GM12872 (cell line): ENCODE measurements around the gene KCNJ5.

ENCODE experiments used
- TF ChIP-seq, protein P1 (sequence below): IDR thresholded peaks from 3 replicates; pipeline ENCODE4 v1.5.1; 2011; ENCODE audit warnings: low read depth, mild to moderate bottlenecking, low read length, moderate library complexity; ENCODE audit not compliant: insufficient read depth

The KCNJ5 gene

DNA sequence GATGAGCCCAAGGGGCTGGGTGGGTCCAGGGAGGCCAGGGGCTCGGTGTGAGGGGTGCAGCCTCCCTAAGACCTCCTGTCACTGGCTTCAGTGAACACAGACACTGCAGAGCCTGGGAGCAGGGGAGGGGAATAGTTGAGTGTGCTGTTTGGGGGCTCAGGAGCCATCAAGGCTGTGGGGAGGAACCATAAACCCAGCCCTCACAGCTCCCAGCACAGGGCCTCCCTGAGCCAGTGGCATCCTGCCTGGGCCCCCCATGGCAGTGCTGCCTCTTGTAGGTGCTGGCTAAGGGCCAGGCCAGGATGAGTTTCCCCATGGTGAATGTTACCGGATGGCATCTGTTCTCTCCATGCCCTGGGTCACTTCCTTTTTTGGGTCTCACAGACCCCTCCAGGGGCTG is 25.5 kb downstream of the KCNJ5 start:
- TF ChIP-seq, protein P1, sequence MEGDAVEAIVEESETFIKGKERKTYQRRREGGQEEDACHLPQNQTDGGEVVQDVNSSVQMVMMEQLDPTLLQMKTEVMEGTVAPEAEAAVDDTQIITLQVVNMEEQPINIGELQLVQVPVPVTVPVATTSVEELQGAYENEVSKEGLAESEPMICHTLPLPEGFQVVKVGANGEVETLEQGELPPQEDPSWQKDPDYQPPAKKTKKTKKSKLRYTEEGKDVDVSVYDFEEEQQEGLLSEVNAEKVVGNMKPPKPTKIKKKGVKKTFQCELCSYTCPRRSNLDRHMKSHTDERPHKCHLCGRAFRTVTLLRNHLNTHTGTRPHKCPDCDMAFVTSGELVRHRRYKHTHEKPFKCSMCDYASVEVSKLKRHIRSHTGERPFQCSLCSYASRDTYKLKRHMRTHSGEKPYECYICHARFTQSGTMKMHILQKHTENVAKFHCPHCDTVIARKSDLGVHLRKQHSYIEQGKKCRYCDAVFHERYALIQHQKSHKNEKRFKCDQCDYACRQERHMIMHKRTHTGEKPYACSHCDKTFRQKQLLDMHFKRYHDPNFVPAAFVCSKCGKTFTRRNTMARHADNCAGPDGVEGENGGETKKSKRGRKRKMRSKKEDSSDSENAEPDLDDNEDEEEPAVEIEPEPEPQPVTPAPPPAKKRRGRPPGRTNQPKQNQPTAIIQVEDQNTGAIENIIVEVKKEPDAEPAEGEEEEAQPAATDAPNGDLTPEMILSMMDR: no peak

DNA sequence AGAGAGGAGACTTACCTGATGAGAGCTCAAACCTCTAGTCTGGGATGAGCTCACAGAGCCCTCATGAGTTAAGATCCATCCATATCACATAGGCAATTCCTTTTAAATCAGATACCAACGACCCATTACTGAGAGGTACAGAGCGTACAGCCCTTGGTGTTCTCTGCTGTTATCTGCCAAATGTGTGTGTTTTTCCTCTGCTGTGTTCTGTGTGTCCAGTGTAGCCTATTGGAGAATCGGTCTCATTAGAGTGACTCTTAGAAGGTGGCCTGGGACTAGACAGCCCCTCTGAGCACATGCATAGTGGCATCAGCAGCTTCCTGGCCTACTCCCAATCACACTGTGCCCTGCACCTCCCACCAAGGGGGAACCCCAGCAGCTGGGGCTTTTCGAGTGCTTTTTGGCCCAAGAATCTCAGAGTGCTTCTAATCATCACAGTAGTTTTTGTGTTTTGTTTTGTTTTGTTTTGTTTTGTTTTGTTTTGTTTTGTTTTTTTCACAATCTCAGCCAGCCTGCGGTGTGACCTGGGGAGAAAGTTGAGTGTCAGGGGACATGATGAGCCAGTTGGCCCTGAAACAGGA is 26.1 kb downstream of the KCNJ5 start:
- TF ChIP-seq, protein P1: no peak

DNA sequence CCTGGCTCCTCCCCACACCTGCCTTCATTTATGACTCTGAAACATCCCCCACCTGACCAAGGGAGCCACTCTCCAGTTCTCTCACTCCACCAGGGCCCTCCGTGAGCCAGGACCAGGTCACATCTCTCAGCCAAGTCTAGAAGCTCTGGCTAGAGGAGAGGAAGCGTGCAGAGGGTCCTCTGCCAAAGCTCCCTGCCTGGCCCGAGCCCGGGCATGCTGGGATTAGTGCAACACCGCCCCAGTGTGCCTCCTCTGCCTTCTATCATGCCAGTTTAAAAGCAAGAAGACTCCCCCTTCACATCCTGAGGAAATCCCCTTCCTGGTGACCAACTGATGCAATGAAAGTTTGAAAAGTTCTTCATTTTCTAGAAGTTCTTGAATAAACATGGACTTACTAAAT is 28.1 kb downstream of the KCNJ5 start:
- TF ChIP-seq, protein P1: no peak

DNA sequence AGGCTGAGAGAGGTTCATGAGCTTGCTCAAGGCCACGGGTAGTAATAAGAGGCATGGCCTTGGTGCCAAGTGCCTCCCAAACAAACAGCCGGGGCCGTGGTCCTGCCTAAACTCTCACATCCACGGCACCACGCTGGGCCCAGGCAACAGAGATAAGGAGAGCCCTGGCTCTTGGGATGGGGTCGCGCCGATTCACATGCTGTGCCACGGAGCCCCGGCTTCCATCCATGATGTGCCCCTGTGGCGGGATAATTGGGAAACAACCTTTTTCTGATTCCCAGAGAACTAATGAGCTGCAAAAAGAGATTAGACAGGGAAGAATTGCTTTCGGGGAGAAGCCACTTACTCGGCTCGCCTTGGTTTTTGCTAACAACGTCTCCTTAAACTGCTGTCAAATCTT is 29.5 kb downstream of the KCNJ5 start:
- TF ChIP-seq, protein P1: no peak

DNA sequence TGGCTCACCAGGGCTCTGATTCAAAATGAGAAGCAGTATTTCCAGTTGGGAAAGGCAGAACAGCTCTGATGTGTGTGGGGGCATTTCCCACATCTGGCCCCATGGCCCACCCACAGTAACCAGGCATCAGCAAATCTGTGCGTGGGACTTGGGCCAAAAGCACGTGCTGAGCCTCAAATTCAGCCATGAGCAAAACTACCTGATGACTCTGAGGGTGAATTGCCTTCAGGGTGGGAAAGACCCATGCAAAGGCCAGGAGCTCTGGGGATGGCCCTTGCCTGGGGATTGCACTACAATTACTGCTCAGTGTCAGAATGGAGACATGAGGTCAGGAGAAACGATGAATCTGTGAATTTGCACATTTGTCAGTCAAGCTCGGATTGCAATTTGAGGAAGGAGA is 30.6 kb downstream of the KCNJ5 start:
- TF ChIP-seq, protein P1: no peak

DNA sequence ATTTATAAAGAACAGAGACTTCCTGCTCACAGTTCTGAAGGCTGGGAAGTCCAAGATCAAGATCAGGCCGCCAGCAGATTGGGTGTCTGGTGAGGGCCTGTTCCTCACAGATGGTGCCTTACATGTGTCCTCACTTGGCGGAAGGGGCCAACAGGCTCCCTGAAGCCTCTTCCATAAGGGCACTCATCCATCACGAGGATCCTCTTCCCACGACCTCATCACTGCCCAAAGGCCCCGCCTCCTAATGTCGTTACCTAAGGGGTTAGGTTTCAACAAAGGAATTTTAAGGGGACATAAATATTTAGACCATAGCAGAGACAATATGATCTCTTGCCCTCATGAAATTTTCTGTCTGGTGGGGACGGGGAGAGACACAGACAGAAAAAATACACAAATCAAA is 32.9 kb downstream of the KCNJ5 start:
- TF ChIP-seq, protein P1: no peak

DNA sequence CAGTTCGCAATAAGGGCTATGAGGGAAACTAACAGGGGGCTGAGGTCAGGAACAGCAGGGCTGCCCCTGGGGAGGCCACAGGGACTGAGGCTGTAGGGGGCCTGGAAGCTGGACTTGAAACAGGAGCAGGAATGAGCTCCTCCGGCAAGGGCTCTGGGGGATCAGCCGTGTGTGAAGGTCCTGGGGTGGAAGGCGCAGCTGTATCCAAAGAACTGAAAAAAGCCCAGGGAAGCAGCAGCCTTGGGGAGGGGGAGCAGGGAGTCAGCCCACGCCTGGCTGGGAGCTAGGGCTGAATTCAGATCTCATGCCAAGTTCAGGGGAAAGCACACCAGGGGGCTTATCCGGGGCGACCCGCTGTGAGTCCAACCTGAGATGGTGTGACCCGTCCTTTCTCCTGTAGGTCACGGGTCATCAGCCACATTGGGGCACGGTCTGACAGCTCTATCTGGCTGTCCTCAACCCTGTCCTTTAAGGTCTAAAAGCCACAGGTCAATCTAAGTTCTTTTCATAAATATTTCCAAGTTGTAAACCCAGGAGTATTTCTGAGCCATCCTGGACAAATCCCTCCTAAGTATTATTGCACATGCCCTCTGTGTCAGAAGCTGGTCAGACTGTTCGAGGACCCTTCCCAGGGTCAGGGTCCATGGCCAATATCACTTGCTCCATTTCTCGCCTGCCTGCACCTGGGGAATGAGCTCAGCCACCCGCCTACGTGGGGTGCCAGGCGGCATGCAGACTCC is 33.5 kb downstream of the KCNJ5 start:
- TF ChIP-seq, protein P1: no peak
